GM23338 (cell line): ENCODE measurements around the gene GART. TPM values are rescaled to one million over a fixed set of nuclear protein-coding genes. Genes with fewer than 3 reads are reported as not detected.

ENCODE experiments used
- ATAC-seq: fragments of 200-7000 bp; cut with Tn5 transposase; 3 replicates; pipeline ENCODE4 v1.9.1; 2020
- DNase-seq: peaks from one replicate; pipeline ENCODE4 v3.0.0-alpha.2; 2015; ENCODE audit warnings: low spot score
- H2AFZ ChIP-seq: fragments of 200-600 bp; sonication (generic); 2 replicates; pipeline ENCODE4 v1.8.0; 2016; ENCODE audit warnings: antibody characterized with exemption, mild to moderate bottlenecking, moderate library complexity
- H3F3A ChIP-seq: fragments of 200-600 bp; sonication (generic); replicated peaks from 2 replicates; pipeline ENCODE4 v1.8.0; 2017; ENCODE audit warnings: antibody characterized with exemption, mixed run types, low read depth
- H3K27ac ChIP-seq: fragments of 200-600 bp; sonication (generic); 2 replicates; pipeline ENCODE4 v1.6.1; 2016; ENCODE audit warnings: low read depth
- H3K27me3 ChIP-seq: fragments of 200-600 bp; sonication (generic); 2 replicates; pipeline ENCODE4 v1.8.0; 2016; ENCODE audit warnings: mild to moderate bottlenecking, mixed run types, moderate library complexity; ENCODE audit not compliant: insufficient read depth
- H3K36me3 ChIP-seq: fragments of 200-600 bp; sonication (generic); 2 replicates; pipeline ENCODE4 v1.8.0; 2016; ENCODE audit warnings: mild to moderate bottlenecking; ENCODE audit not compliant: insufficient read depth
- H3K4me1 ChIP-seq: fragments of 200-600 bp; sonication (generic); 2 replicates; pipeline ENCODE4 v1.8.0; 2016; ENCODE audit warnings: mild to moderate bottlenecking, moderate library complexity; ENCODE audit not compliant: insufficient read depth
- H3K4me2 ChIP-seq: fragments of 200-600 bp; sonication (generic); 2 replicates; pipeline ENCODE4 v1.7.1; 2017; ENCODE audit warnings: mixed run types
- H3K4me3 ChIP-seq: fragments of 200-600 bp; sonication (generic); 2 replicates; pipeline ENCODE4 v1.6.1; 2016; ENCODE audit warnings: mixed run types
- H3K79me2 ChIP-seq: fragments of 200-600 bp; sonication (generic); replicated peaks from 2 replicates; pipeline ENCODE4 v1.8.0; 2017; ENCODE audit warnings: mild to moderate bottlenecking; ENCODE audit not compliant: insufficient read depth
- H3K9me2 ChIP-seq: fragments of 200-600 bp; sonication (generic); 2 replicates; pipeline ENCODE4 v1.8.0; 2017; ENCODE audit not compliant: insufficient read depth
- H4K20me1 ChIP-seq: fragments of 200-600 bp; sonication (generic); replicated peaks from 2 replicates; pipeline ENCODE4 v1.8.0; 2017; ENCODE audit warnings: mild to moderate bottlenecking; ENCODE audit not compliant: insufficient read depth
- H3K27ac Mint-ChIP-seq: 2 replicates; pipeline ENCODE4 v1.8.0; 2020; ENCODE audit warnings: inconsistent platforms, mild to moderate bottlenecking, moderate library complexity, mixed read lengths
- H3K27me3 Mint-ChIP-seq: 3 replicates; pipeline ENCODE4 v1.8.0; 2022; ENCODE audit warnings: low read depth, mild to moderate bottlenecking, moderate library complexity, mixed read lengths, inconsistent platforms; ENCODE audit not compliant: insufficient read depth, poor library complexity
- H3K36me3 Mint-ChIP-seq: 3 replicates; pipeline ENCODE4 v1.8.0; 2021; ENCODE audit warnings: low read depth, mild to moderate bottlenecking, inconsistent platforms, moderate library complexity, mixed read lengths
- H3K4me1 Mint-ChIP-seq: 3 replicates; pipeline ENCODE4 v1.8.0; 2020; ENCODE audit warnings: mild to moderate bottlenecking, inconsistent platforms, mixed read lengths
- H3K4me3 Mint-ChIP-seq: 3 replicates; pipeline ENCODE4 v1.8.0; 2021; ENCODE audit warnings: moderate library complexity, mild to moderate bottlenecking, inconsistent platforms, mixed read lengths
- H3K9me3 Mint-ChIP-seq: 3 replicates; pipeline ENCODE4 v1.8.0; 2020; ENCODE audit warnings: moderate library complexity, mild to moderate bottlenecking, inconsistent platforms, mixed read lengths
- CREB1 ChIP-seq: fragments of 250-450 bp; sonication (Bioruptor Pico); IDR thresholded peaks from 2 replicates; pipeline ENCODE4 v1.5.0; 2020; ENCODE audit warnings: low read depth, mild to moderate bottlenecking, moderate library complexity
- CTCF ChIP-seq, 2 experiments: fragments of 200-600 bp in 1 of 2; sonication (generic) in 1 of 2; conservative IDR thresholded peaks; 2 replicates each; pipeline versions ENCODE4 v1.5.1 to v1.6.1; 2016 to 2017; ENCODE audit warnings: antibody characterized with exemption in 2 of 2, low read depth in 2 of 2, mild to moderate bottlenecking in 2 of 2, moderate library complexity in 1 of 2
- ETS1 ChIP-seq: IDR thresholded peaks from 2 replicates; pipeline ENCODE4 v1.6.1; 2016; ENCODE audit warnings: antibody characterized with exemption
- EZH2phosphoT487 ChIP-seq: fragments of 200-600 bp; sonication (generic); IDR thresholded peaks from one replicate; pipeline ENCODE4 v1.8.1; 2018; ENCODE audit warnings: antibody characterized with exemption; ENCODE audit not compliant: unreplicated experiment
- JUNB ChIP-seq: IDR thresholded peaks from one replicate; pipeline ENCODE4 v1.6.1; 2016; ENCODE audit warnings: antibody characterized with exemption; ENCODE audit not compliant: unreplicated experiment
- NANOG ChIP-seq: IDR thresholded peaks from 2 replicates; pipeline ENCODE4 v1.6.1; 2016; ENCODE audit warnings: antibody characterized with exemption, borderline replicate concordance
- POLR2AphosphoS5 ChIP-seq: IDR thresholded peaks from 2 replicates; pipeline ENCODE4 v1.6.1; 2016; ENCODE audit warnings: antibody characterized with exemption, low read depth
- STAT1 ChIP-seq: IDR thresholded peaks from one replicate; pipeline ENCODE4 v1.6.1; 2016; ENCODE audit warnings: antibody characterized with exemption; ENCODE audit not compliant: unreplicated experiment
- ZNF331 ChIP-seq: fragments of 250-450 bp; sonication (Bioruptor Pico); IDR thresholded peaks from 2 replicates; pipeline ENCODE4 v1.5.0; 2020; ENCODE audit warnings: low read depth, mild to moderate bottlenecking, moderate library complexity
- ZNF462 ChIP-seq: fragments of 250-450 bp; sonication (Bioruptor Pico); IDR thresholded peaks from 2 replicates; pipeline ENCODE4 v1.5.0; 2020; ENCODE audit warnings: mild to moderate bottlenecking, moderate library complexity
- polyA plus RNA-seq: library from polyadenylated mRNA; unstranded; fragments of >200 nt; fragmentation: Nextera tagmentation; extraction: Ambion mirVana; gene quantifications from 2 replicates; pipeline ENCODE4 v1.2.1, GENCODE V29; 2016
- total RNA-seq: library from RNA; depleted of rRNA; stranded (reverse); fragments of >200 nt; shearing (Covaris generic); gene quantifications from 2 replicates; pipeline ENCODE4 v1.2.3, GENCODE V29; 2014

GART gene
- total and polyA plus RNA-seq, 2 experiments from 2014 or later: 87.6 to 224 TPM

GRCh38 chr21:33478182-33478581 is 63.7 kb downstream of the GART start:
- H3K36me3 ChIP-seq: no peaks in the 10 kb centered on the region
- Mint-ChIP-seq H3K4me1 (peaks cover 8% of the 10 kb centered on the region), H3K27me3 (peaks cover 14% of the 10 kb centered on the region), H3K36me3 (peaks cover 3% of the 10 kb centered on the region; the same call in 1 of the 3 replicates), H3K9me3 (peaks cover 3% of the 10 kb centered on the region; the same call in 1 of the 3 replicates), H3K4me3 (peak overlapping the region; percentile 78), H3K27ac (no peak overlapping the region)
- peaks cover 4% of the 10 kb centered on the region; the same call in 1 of the 2 replicates for H3K27me3 ChIP-seq
- peaks cover 8% of the 10 kb centered on the region; the same call in 1 of the 2 replicates for H3K4me1 ChIP-seq
- peaks cover 39% of the 10 kb centered on the region for H3K79me2 ChIP-seq
- peak overlapping the region; percentile 98 for H3K4me3 ChIP-seq
- peaks cover 4% of the 10 kb centered on the region; the same call in 1 of the 2 replicates for H4K20me1 ChIP-seq
- ATAC-seq: no peak
- no peak for DNase-seq
- H3K4me2 ChIP-seq: peak overlapping the region; percentile 91
- H3K27ac ChIP-seq: no peak overlapping the region
- no peak overlapping the region for H2AFZ ChIP-seq
- peaks cover 9% of the 10 kb centered on the region; the same call in 1 of the 2 replicates for H3F3A ChIP-seq
- H3K9me2 ChIP-seq: no peaks in the 10 kb centered on the region
- TF ChIP-seq JUNB (no peak), ZNF331 (CRISPR knock-in tag) (no peak), NANOG (no peak), CTCF (conservative IDR thresholded peaks at IDR 0.05; ENCODE audit: low read depth in 2 of 2) (no peak)

DNA sequence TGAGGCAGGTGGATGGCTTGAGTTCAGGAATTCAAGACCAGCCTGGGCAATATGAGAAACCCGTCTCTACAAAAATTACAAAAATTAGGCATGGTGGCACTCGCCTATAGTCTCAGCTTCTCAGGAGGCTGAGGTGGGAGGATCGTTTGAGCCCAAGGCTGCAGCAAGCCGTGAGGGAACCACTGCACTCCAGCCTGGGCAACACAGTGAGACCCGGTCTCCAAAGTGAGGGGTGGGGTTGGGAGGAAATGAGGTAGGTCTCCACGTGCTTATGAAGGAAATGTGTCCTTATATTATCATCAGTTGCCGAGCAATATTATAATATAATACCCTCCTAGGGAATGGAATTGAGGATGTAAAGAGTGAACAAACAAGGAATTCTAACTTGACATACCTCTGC is 64.9 kb downstream of the GART start:
- H3K27me3 Mint-ChIP-seq: peaks cover 14% of the 10 kb centered on the region
- peaks cover 50% of the 10 kb centered on the region for H3K79me2 ChIP-seq
- no peak overlapping the region for H3K4me3 Mint-ChIP-seq
- no peak for TF ChIP-seq ETS1
- no peak for TF ChIP-seq ZNF462 (CRISPR knock-in tag)
- TF ChIP-seq JUNB: no peak
- no peak for TF ChIP-seq CREB1
- no peak for TF ChIP-seq CTCF (conservative IDR thresholded peaks at IDR 0.05; ENCODE audit: low read depth in 2 of 2)
- TF ChIP-seq EZH2phosphoT487: no peak
- TF ChIP-seq STAT1: no peak
- TF ChIP-seq POLR2AphosphoS5: no peak

More for the DNA sequence above, 64.9 kb downstream of the GART start:
- peaks cover 11% of the 10 kb centered on the region; the same call in 1 of the 2 replicates for H4K20me1 ChIP-seq
- peaks cover 4% of the 10 kb centered on the region; the same call in 1 of the 2 replicates for H3K27me3 ChIP-seq
- no peak overlapping the region for H2AFZ ChIP-seq
- no peak overlapping the region for H3K27ac Mint-ChIP-seq
- H3F3A ChIP-seq: peaks cover 9% of the 10 kb centered on the region; the same call in 1 of the 2 replicates
- H3K36me3 ChIP-seq: no peaks in the 10 kb centered on the region
- ATAC-seq (no peak), DNase-seq (no peak)
- H3K9me3 Mint-ChIP-seq: peaks cover 3% of the 10 kb centered on the region; the same call in 1 of the 3 replicates
- no peak overlapping the region for H3K4me3 ChIP-seq
- H3K4me1 Mint-ChIP-seq: peaks cover 8% of the 10 kb centered on the region
- no peak overlapping the region for H3K4me2 ChIP-seq
- H3K9me2 ChIP-seq: no peaks in the 10 kb centered on the region
- peaks cover 8% of the 10 kb centered on the region; the same call in 1 of the 2 replicates for H3K4me1 ChIP-seq
- H3K27ac ChIP-seq: no peak overlapping the region
- peaks cover 3% of the 10 kb centered on the region; the same call in 1 of the 3 replicates for H3K36me3 Mint-ChIP-seq
